WERI-Rb-1 (cell line): Measurements from ENCODE around the gene HIVEP3.

Source experiments
- DNase-seq: peaks from one replicate; pipeline ENCODE4 v3.0.0-alpha.2; 2020
- H3K27ac ChIP-seq: fragments of 250-450 bp; sonication (Bioruptor Pico); 2 replicates; pipeline ENCODE4 v1.5.1; 2020; ENCODE audit warnings: mild to moderate bottlenecking, moderate library complexity
- H3K27me3 ChIP-seq: fragments of 250-450 bp; sonication (Bioruptor Pico); 2 replicates; pipeline ENCODE4 v1.5.1; 2021; ENCODE audit warnings: mild to moderate bottlenecking, low read depth, moderate library complexity; ENCODE audit not compliant: insufficient read depth, severe bottlenecking
- H3K36me3 ChIP-seq: fragments of 250-450 bp; sonication (Bioruptor Pico); 2 replicates; pipeline ENCODE4 v1.5.1; 2020; ENCODE audit warnings: mild to moderate bottlenecking, moderate library complexity
- H3K4me3 ChIP-seq: 2 replicates; pipeline ENCODE4 v1.5.1; 2011; ENCODE audit warnings: low read depth, mild to moderate bottlenecking, control low read depth, low read length
- H3K9me3 ChIP-seq: fragments of 250-450 bp; sonication (Bioruptor Pico); 2 replicates; pipeline ENCODE4 v1.5.1; 2021; ENCODE audit warnings: mild to moderate bottlenecking, moderate library complexity; ENCODE audit not compliant: severe bottlenecking
- TF ChIP-seq, protein P1 (sequence below): IDR thresholded peaks from 2 replicates; pipeline ENCODE4 v1.5.1; 2011; ENCODE audit warnings: low read depth, mild to moderate bottlenecking, control low read depth, inconsistent platforms, low read length

The HIVEP3 gene

DNA sequence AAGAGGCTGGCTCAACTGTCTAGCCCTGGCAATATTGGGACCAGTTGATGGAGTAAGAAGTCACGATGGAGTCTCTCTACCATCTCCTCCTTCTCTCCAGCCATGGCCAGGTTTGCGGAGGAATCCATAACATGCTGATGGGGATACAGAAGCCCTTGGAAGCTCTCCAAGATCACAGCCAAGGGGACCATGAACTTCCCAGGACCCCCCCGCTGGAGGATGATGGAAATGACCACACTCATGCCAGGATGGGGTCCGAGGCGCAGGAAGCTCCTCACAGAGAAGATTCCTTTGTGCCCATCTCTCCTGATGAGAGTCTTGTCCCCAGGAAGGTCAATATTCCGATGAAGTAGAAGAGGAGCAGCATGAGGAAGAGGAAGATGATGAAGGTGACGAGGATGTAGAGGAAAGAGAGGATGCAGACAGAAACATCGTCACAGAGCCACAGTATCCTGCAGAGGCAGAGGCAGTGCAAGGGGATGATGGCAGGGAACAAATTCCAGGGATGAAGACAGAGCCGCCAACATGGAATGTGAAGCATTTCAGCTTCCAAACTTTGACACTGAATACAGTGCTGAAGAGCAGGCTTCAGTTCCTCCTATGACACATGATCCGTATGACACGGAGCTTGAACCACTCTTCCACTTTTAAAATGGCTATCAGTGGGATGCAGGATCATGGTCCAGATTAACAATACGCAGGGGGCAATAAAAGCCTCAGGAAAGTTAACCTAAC is 376.4 kb downstream of the HIVEP3 start:
- H3K36me3 ChIP-seq, result no peaks in the 10 kb centered on the region
- no peak overlapping the region for H3K4me3 ChIP-seq
- H3K9me3 ChIP-seq, result no peaks in the 10 kb centered on the region
- H3K27me3 ChIP-seq, result no peaks in the 10 kb centered on the region
- no peak overlapping the region; the same call in 1 of the 2 replicates for H3K27ac ChIP-seq
- TF ChIP-seq, protein P1, sequence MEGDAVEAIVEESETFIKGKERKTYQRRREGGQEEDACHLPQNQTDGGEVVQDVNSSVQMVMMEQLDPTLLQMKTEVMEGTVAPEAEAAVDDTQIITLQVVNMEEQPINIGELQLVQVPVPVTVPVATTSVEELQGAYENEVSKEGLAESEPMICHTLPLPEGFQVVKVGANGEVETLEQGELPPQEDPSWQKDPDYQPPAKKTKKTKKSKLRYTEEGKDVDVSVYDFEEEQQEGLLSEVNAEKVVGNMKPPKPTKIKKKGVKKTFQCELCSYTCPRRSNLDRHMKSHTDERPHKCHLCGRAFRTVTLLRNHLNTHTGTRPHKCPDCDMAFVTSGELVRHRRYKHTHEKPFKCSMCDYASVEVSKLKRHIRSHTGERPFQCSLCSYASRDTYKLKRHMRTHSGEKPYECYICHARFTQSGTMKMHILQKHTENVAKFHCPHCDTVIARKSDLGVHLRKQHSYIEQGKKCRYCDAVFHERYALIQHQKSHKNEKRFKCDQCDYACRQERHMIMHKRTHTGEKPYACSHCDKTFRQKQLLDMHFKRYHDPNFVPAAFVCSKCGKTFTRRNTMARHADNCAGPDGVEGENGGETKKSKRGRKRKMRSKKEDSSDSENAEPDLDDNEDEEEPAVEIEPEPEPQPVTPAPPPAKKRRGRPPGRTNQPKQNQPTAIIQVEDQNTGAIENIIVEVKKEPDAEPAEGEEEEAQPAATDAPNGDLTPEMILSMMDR, result no peak
- DNase-seq, result no peak

DNA sequence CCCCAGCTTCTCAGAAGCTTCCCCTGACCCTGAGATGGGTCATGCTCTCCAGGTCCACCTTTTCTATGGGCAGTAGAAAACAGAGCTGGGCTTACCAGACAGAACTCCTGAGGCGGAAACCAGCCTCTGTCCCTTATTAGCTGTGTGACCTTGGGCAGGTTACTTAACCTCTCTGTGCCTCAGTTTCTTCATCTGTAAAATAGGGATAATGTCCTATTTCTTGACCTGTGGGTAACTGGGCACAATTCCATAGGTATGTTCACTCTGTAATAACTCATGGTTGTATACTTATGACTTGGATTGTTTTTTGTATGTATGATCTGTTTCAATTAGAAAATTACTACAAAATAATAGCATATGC is 377.1 kb downstream of the HIVEP3 start:
- Histone ChIP-seq H3K4me3 (no peak overlapping the region), H3K27me3 (no peaks in the 10 kb centered on the region), H3K9me3 (no peaks in the 10 kb centered on the region), H3K27ac (no peak overlapping the region), H3K36me3 (no peaks in the 10 kb centered on the region)
- no peak for DNase-seq
- TF ChIP-seq, protein P1, result no peak

DNA sequence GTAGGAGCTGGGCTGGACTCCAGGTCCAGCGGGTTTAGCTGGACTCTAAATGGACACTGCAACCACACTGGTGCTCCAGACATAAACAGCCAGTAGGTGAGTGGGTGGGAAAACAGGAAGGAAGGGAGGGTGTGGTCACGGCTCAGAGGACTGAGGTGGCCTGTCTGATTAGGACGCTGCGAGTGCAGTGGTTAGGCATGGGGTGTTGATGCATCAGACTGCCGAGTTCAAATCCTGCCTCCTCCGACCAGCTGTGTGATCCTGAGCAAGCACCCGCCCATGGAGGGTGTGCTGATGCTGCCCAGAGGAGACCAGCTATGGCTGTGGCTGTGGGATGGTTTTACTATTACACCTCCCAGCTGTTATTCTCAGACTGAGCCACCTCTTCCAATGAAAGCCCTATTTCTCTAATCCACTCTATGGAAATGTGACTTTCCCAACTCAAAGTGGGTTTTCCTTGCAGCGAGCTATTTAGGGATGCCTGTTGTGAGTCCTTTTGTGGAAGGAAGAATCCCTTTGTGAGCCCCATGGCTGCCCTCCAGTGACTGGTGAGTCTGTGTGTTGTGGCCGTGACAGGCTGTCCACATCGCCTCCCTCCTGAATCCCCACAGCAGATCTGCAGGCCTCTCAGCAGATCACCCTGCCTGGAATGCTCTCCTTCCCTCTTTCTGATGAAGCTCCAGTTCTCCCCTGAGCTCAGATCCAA is 377.7 kb downstream of the HIVEP3 start:
- no peaks in the 10 kb centered on the region for H3K27me3 ChIP-seq
- no peak for DNase-seq

DNA sequence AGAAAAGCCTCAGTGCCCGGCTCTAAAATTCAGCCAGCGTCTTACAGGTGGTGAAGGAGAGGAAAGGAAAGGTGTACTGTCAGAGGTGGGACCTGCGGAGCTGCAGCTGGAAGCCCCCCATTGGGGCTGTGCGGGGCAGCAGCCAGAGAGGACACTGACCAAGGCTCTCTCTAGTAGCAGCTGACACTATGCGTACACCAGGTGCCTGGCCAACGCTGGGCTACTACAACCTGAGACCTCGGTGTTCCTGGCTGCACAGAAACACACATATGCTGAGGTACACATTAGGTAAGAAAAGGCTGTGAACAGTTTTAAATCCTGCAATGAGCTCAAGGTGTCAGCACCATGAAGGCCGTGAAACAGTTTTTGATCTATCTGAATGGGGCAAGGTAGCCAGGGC is 378.7 kb downstream of the HIVEP3 start:
- no peak for DNase-seq
- Histone ChIP-seq H3K27ac (no peak overlapping the region), H3K9me3 (no peaks in the 10 kb centered on the region), H3K36me3 (no peaks in the 10 kb centered on the region), H3K4me3 (no peak overlapping the region), H3K27me3 (no peaks in the 10 kb centered on the region)
- TF ChIP-seq, protein P1, result no peak

More for the DNA sequence above, 377.7 kb downstream of the HIVEP3 start:
- Histone ChIP-seq H3K4me3 (no peak overlapping the region), H3K27ac (no peak overlapping the region), H3K9me3 (no peaks in the 10 kb centered on the region), H3K36me3 (no peaks in the 10 kb centered on the region)
- TF ChIP-seq, protein P1, result no peak

DNA sequence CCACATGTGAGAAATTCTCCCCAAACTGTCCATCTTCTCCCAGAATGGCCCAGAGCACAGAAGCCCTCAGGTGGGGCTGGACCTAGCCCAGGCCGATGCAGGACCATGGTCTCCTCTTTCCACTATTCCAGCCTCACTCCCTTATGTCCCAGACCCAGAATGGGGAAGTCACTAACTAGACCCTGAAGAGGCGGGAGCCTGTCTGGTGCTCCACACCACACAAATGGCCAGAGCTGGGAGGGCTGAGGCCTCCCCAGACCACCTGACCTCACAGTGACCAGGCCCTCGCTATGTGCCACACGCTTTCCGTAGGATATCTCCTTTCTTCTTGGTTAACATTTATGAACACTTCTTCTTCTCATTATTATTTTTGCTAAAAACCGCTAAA is 379.3 kb downstream of the HIVEP3 start:
- H3K27ac ChIP-seq, result no peak overlapping the region

More for the DNA sequence above, 379.3 kb downstream of the HIVEP3 start:
- H3K9me3 ChIP-seq, result no peaks in the 10 kb centered on the region
- TF ChIP-seq, protein P1, result no peak
- DNase-seq, result no peak
- no peaks in the 10 kb centered on the region for H3K36me3 ChIP-seq
- no peak overlapping the region for H3K4me3 ChIP-seq
- no peaks in the 10 kb centered on the region for H3K27me3 ChIP-seq
